Hepatocyte (in vitro differentiated cells): ENCODE measurements around the gene PRX. TPM values are rescaled to one million over a fixed set of nuclear protein-coding genes. Genes with fewer than 3 reads are reported as not detected.

Experiments used
- DNase-seq: peaks from one replicate; pipeline ENCODE4 v3.0.0-alpha.2; 2016; ENCODE audit warnings: low spot score
- H2AFZ ChIP-seq: fragments of 200-600 bp; sonication (generic); 2 replicates; pipeline ENCODE4 v1.6.0; 2016; ENCODE audit warnings: antibody characterized with exemption, mild to moderate bottlenecking
- H3K27ac ChIP-seq: fragments of 200-600 bp; sonication (generic); 2 replicates; pipeline ENCODE4 v1.5.1; 2016; ENCODE audit warnings: mild to moderate bottlenecking
- H3K27me3 ChIP-seq: fragments of 200-600 bp; sonication (generic); 2 replicates; pipeline ENCODE4 v1.6.1; 2016
- H3K36me3 ChIP-seq: fragments of 200-600 bp; sonication (generic); replicated peaks from 2 replicates; pipeline ENCODE4 v1.5.1; 2016; ENCODE audit warnings: low read depth; ENCODE audit not compliant: insufficient read depth
- H3K4me1 ChIP-seq: fragments of 200-600 bp; sonication (generic); 2 replicates; pipeline ENCODE4 v1.5.1; 2016; ENCODE audit warnings: mild to moderate bottlenecking, moderate library complexity; ENCODE audit not compliant: insufficient read depth
- H3K4me2 ChIP-seq: fragments of 200-600 bp; sonication (generic); 2 replicates; pipeline ENCODE4 v1.6.0; 2016
- H3K4me3 ChIP-seq: fragments of 200-600 bp; sonication (generic); 2 replicates; pipeline ENCODE4 v1.5.1; 2016; ENCODE audit warnings: mild to moderate bottlenecking
- H3K79me2 ChIP-seq: fragments of 200-600 bp; sonication (generic); 2 replicates; pipeline ENCODE4 v1.6.0; 2017; ENCODE audit warnings: mild to moderate bottlenecking
- H3K9me2 ChIP-seq: fragments of 200-600 bp; sonication (generic); replicated peaks from 2 replicates; pipeline ENCODE4 v1.6.0; 2017; ENCODE audit warnings: mild to moderate bottlenecking; ENCODE audit not compliant: insufficient read depth
- H3K9me3 ChIP-seq: fragments of 200-600 bp; sonication (generic); 2 replicates; pipeline ENCODE4 v1.5.1; 2016; ENCODE audit warnings: low read depth, mild to moderate bottlenecking
- H4K20me1 ChIP-seq: fragments of 200-600 bp; sonication (generic); 2 replicates; pipeline ENCODE4 v1.6.0; 2016; ENCODE audit warnings: mild to moderate bottlenecking; ENCODE audit not compliant: insufficient read depth, poor library complexity, severe bottlenecking
- EZH2 ChIP-seq: fragments of 200-600 bp; sonication (generic); IDR thresholded peaks from 2 replicates; pipeline ENCODE4 v1.6.1; 2016; ENCODE audit warnings: antibody characterized with exemption, mild to moderate bottlenecking, borderline replicate concordance
- EZH2phosphoT487 ChIP-seq: fragments of 200-600 bp; sonication (generic); IDR thresholded peaks from one replicate; pipeline ENCODE4 v1.6.1; 2018; ENCODE audit warnings: antibody characterized with exemption, mild to moderate bottlenecking, low read depth, moderate library complexity; ENCODE audit not compliant: unreplicated experiment, severe bottlenecking
- WGBS: methylation state at CpG from one replicate; pipeline ENCODE4 v1.1.6; 2016; ENCODE audit warnings: low lambda C conversion rate; ENCODE audit errors: missing lambda C conversion rate; 5-methylcytosine and 5-hydroxymethylcytosine counted together
- polyA plus RNA-seq: library from polyadenylated mRNA; unstranded; fragments of >200 nt; fragmentation: Nextera tagmentation; extraction: Ambion mirVana; gene quantifications from 2 replicates; pipeline ENCODE4 v1.2.1, GENCODE V29; 2016
- total RNA-seq: library from RNA; depleted of rRNA; stranded (reverse); fragments of >200 nt; gene quantifications from 2 replicates; pipeline ENCODE4 v1.2.3, GENCODE V29; 2014
- TF ChIP-seq, protein P1 (sequence below): fragments of 200-600 bp; sonication (generic); IDR thresholded peaks from 2 replicates; pipeline ENCODE4 v1.5.1; 2016; ENCODE audit warnings: antibody characterized with exemption, mild to moderate bottlenecking; ENCODE audit not compliant: poor library complexity

PRX gene
- total and polyA plus RNA-seq, 2 experiments from 2014 or later = 0.80 to 1.9 TPM

DNA sequence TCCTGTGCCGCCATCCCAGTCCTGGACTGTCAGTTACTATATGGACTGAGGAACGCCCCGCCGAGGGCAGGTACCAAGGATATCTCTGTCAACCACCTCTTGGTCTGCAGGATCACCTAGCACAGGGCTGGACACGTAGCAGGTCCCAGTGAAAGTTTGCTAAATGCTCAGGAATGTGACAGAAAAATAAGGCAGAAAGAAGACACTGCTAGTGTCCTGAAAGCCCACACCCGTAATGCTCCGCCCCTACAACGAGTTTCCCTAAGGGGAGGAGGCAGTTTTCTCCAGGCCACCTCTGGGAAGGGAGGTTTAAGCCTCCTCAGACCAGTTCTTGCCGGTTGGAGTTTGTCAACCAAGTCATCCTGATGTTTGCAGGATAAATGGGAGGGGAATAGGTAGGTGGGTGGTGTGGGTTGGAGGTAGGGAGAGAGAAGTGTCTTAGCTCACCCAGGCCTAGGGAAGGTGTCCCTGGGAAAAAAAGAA lies 32.6 kb upstream of the PRX start:
- Histone ChIP-seq H3K27me3 (no peaks in the 10 kb centered on the region), H3K4me1 (peaks cover 26% of the 10 kb centered on the region), H3K36me3 (no peaks in the 10 kb centered on the region), H3K4me3 (no peak overlapping the region), H4K20me1 (peaks cover 20% of the 10 kb centered on the region), H3K4me2 (peak overlapping the region; percentile 79), H3K9me2 (no peaks in the 10 kb centered on the region), H3K79me2 (peaks cover 26% of the 10 kb centered on the region), H3K9me3 (no peaks in the 10 kb centered on the region), H3K27ac (peak overlapping the region; percentile 98), H2AFZ (no peak overlapping the region)
- TF ChIP-seq EZH2phosphoT487 (no peak), EZH2 (no peak)
- TF ChIP-seq, protein P1, sequence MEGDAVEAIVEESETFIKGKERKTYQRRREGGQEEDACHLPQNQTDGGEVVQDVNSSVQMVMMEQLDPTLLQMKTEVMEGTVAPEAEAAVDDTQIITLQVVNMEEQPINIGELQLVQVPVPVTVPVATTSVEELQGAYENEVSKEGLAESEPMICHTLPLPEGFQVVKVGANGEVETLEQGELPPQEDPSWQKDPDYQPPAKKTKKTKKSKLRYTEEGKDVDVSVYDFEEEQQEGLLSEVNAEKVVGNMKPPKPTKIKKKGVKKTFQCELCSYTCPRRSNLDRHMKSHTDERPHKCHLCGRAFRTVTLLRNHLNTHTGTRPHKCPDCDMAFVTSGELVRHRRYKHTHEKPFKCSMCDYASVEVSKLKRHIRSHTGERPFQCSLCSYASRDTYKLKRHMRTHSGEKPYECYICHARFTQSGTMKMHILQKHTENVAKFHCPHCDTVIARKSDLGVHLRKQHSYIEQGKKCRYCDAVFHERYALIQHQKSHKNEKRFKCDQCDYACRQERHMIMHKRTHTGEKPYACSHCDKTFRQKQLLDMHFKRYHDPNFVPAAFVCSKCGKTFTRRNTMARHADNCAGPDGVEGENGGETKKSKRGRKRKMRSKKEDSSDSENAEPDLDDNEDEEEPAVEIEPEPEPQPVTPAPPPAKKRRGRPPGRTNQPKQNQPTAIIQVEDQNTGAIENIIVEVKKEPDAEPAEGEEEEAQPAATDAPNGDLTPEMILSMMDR = no peak
- WGBS = 60% methylated on average over 9 of the region's 9 CpGs
- peak; percentile 87 for DNase-seq

DNA sequence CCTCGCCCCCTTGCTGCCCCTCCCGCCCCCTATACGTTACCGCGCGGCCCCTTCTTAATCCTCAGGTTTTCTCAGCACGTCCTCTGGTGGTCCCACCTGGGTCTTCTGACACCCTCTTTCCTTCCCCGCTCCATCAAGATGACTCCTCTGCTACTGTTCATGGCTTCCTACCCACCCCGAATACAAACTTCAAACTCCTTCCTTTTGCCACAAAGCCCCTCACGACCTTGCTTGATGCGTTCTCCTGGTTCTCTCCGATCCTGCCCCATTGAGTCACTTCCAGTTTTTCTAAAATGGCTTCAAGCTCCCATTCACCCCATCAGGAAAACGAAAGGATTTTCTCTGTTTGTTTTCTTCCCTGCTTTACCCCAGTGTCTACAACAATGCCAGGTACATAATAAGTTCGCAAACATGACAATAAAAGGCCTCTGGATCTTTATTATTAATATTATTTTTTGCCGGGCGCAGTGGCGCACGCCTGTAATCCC lies 31.7 kb upstream of the PRX start:
- peaks cover 27% of the 10 kb centered on the region for H3K4me1 ChIP-seq
- H3K9me3 ChIP-seq = no peaks in the 10 kb centered on the region
- peak overlapping the region; percentile 57 for H2AFZ ChIP-seq
- H3K36me3 ChIP-seq = no peaks in the 10 kb centered on the region
- peaks cover 35% of the 10 kb centered on the region for H3K79me2 ChIP-seq
- no peaks in the 10 kb centered on the region for H3K27me3 ChIP-seq
- peaks cover 28% of the 10 kb centered on the region for H4K20me1 ChIP-seq
- H3K4me2 ChIP-seq = peak overlapping the region; percentile 79
- no peaks in the 10 kb centered on the region for H3K9me2 ChIP-seq
- peak overlapping the region; percentile 98 for H3K27ac ChIP-seq
- TF ChIP-seq EZH2 = no peak
- TF ChIP-seq, protein P1 = peak; percentile 51
- WGBS = 28% methylated on average over 13 of the region's 18 CpGs
- DNase-seq = no peak
- H3K4me3 ChIP-seq = peak overlapping the region; percentile 7

DNA sequence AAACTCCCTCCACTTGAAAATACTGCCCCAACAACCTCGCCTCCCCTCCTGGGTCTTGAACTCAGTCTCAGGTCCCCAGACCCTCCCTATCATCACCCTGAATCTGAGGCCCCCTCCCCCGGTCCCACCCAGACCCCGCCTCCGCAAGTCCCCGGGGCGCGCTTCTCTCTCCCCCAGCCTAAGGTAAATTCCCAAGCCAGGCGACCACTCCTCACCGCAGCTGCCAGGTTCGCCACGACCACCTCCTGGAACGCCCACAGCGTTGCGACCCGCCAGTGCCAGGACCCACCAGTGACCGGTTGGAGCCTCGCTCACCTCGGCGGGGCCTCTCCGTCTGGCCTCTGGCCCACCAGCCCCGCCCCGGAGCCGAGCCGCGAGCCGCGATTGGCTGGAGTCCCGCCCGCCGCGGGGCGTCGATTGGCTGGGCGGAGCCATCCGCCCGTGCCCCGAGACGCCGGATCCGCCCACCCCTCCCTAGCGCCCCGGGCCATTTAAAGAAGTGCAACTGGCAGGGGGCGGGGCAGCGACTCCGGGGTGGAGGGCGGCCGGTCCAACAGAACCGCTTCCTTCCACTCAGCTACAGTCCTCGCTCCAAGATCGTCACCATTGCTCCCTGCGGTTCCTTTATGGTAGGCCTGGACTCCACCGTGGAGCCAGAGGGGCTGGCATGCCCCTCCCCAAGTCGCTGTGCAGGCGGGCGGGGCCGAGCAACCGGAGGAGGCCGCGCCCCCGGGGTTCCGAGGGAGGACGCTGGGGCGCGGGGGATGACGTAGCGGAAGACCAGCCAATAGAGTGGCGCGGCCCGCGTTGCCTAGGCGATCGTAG lies 31.0 kb upstream of the PRX start, which contains the start of gene SERTAD3:
Gene SERTAD3 (minus strand): TSS at position 336 of the 825 bp plus-strand sequence. CDS start 2,255 bp downstream, outside the sequence.
- H4K20me1 ChIP-seq = peaks cover 28% of the 10 kb centered on the region
- peak within 1 kb of the TSS; percentile 60 for H3K4me3 ChIP-seq
- peak; percentile 99 for DNase-seq
- WGBS = under 1% methylated on average over 33 of the region's 72 CpGs
- TF ChIP-seq EZH2phosphoT487 (no peak), EZH2 (no peak)
- TF ChIP-seq, protein P1 = no peak
- H3K9me2 ChIP-seq = no peaks in the 10 kb centered on the region
- H3K9me3 ChIP-seq = no peaks in the 10 kb centered on the region
- peaks cover 27% of the 10 kb centered on the region for H3K4me1 ChIP-seq
- peak within 1 kb of the TSS; percentile 57 for H2AFZ ChIP-seq
- peak within 1 kb of the TSS; percentile 98 for H3K27ac ChIP-seq
- no peaks in the 10 kb centered on the region for H3K36me3 ChIP-seq
- H3K27me3 ChIP-seq = no peaks in the 10 kb centered on the region
- H3K4me2 ChIP-seq = peak within 1 kb of the TSS; percentile 79
- peaks cover 41% of the 10 kb centered on the region for H3K79me2 ChIP-seq
